Activated T-helper 17 cell treated with anti-CD3 and anti-CD28 coated beads, Interleukin-2, amount 50 U/mL, for 72 hours (primary cell): ENCODE results near the gene CEP135. TPM values are rescaled to one million over a fixed set of nuclear protein-coding genes. Genes with fewer than 3 reads are reported as not detected.
"Not testable (repeated sequence)": the region's sequence is repeated elsewhere in the genome, so short reads cannot be mapped to it uniquely, and the experiment has no call there.

Experiments
- ATAC-seq: fragments of 150-1000 bp; cut with Tn5 transposase; replicated peaks from 2 replicates; pipeline ENCODE4 v1.10.0; 2021; ENCODE audit warnings: mild to moderate bottlenecking, moderate library complexity
- H3K27ac Mint-ChIP-seq: one replicate; pipeline ENCODE4 v1.8.0; 2022; ENCODE audit warnings: mixed read lengths
- H3K27me3 Mint-ChIP-seq: one replicate; pipeline ENCODE4 v1.8.0; 2022; ENCODE audit warnings: mixed read lengths
- H3K36me3 Mint-ChIP-seq: one replicate; pipeline ENCODE4 v1.8.0; 2022; ENCODE audit warnings: low read depth, mild to moderate bottlenecking, mixed read lengths
- H3K4me1 Mint-ChIP-seq: one replicate; pipeline ENCODE4 v1.8.0; 2022; ENCODE audit warnings: mixed read lengths
- H3K4me3 Mint-ChIP-seq: one replicate; pipeline ENCODE4 v1.8.0; 2022; ENCODE audit warnings: mild to moderate bottlenecking, mixed read lengths
- H3K9me3 Mint-ChIP-seq: one replicate; pipeline ENCODE4 v1.8.0; 2022; ENCODE audit warnings: mixed read lengths
- total RNA-seq, 2 donors: library from RNA; stranded (reverse); gene quantifications; one replicate each; pipeline ENCODE4 v1.2.3, GENCODE V29; 2022

CEP135 gene
- total RNA-seq, 2 donors from 2014 or later: 15.7 to 16.2 TPM

DNA sequence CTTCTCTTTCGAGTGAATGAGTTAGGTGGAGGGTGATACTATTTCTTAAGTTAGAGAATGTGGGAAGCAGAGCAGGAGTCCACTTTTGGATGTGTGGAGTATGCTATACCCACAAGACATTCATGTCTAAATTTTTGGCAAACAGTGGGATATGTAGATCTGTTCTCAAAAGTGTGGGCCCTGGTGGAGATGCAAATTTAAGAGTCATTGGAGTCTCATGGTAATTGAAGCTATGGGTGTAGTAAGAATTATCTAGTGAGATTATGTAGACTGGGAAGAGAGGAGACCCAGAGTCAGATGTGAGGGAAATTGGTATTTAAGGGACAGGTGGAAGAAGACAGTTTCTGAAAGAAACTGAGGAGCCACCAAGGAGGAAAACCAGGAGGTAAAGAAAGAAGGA is 7.0 kb downstream of the CEP135 start:
- peak overlapping the region; percentile 7 for H3K27ac Mint-ChIP-seq
- H3K4me1 Mint-ChIP-seq: peaks cover 10% of the 10 kb centered on the region
- no peaks in the 10 kb centered on the region for H3K9me3 Mint-ChIP-seq
- peaks cover 89% of the 10 kb centered on the region for H3K36me3 Mint-ChIP-seq
- no peaks in the 10 kb centered on the region for H3K27me3 Mint-ChIP-seq
- H3K4me3 Mint-ChIP-seq: no peak overlapping the region
- ATAC-seq: no peak

DNA sequence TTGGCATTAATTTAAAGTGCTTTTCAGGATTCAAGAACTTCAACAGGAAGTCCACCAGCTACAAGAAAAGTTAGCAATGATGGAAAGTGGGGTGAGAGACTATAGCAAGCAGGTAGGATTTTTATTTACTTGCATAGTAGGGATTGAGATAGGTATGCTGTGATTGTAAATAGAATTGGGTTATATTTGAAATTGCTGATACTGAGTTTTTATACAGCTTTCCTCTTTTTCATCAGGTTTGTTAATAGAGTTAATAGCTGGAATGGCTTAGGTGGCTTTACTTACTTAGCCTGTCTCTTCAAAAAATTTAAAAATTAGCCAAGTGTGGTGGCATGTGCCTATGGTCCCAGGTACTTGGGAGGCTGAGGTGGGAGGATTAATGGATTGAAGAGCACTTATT is 10.9 kb downstream of the CEP135 start:
- no peak for ATAC-seq
- Mint-ChIP-seq H3K9me3 (no peaks in the 10 kb centered on the region), H3K36me3 (peaks cover 97% of the 10 kb centered on the region), H3K4me3 (no peak overlapping the region), H3K27me3 (no peaks in the 10 kb centered on the region), H3K27ac (no peak overlapping the region), H3K4me1 (peaks cover 6% of the 10 kb centered on the region)

- H3K4me3 Mint-ChIP-seq: no peak overlapping the region
- no peaks in the 10 kb centered on the region for H3K9me3 Mint-ChIP-seq
Measured at GRCh38 chr4:55964046-55964445, 15.3 kb downstream of the CEP135 start.

GRCh38 chr4:55965585-55965984 is 16.8 kb downstream of the CEP135 start:
- no peaks in the 10 kb centered on the region for H3K4me1 Mint-ChIP-seq
- no peak overlapping the region for H3K4me3 Mint-ChIP-seq

More at GRCh38 chr4:55964046-55964445, 15.3 kb downstream of the CEP135 start:
- ATAC-seq: no peak
- Mint-ChIP-seq H3K36me3 (peaks cover 91% of the 10 kb centered on the region), H3K27ac (no peak overlapping the region), H3K4me1 (no peaks in the 10 kb centered on the region), H3K27me3 (no peaks in the 10 kb centered on the region)

DNA sequence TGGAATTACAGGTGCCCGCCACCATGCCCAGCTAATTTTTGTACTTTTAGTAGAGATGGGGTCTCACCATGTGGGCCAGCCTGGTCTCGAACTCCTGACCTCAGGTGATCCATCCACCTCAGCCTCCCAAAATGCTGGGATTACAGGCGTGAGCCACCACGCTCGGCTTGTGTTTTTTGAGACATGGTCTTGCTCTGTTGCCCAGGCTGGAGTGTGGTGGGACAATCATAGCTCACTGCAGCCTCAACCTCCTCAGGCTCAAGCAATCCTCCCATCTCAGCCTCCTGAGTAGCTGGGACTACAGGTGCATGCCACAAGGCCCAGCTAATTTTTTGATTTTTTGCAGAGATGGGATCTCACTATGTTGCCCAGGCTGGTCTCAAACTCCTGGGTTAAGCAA is 17.6 kb downstream of the CEP135 start:
- H3K4me1 Mint-ChIP-seq, H3K27ac Mint-ChIP-seq, H3K9me3 Mint-ChIP-seq, H3K4me3 Mint-ChIP-seq, ATAC-seq, H3K27me3 Mint-ChIP-seq: not testable (repeated sequence)
- peaks cover 85% of the 10 kb centered on the region for H3K36me3 Mint-ChIP-seq

More at GRCh38 chr4:55965585-55965984, 16.8 kb downstream of the CEP135 start:
- H3K27me3 Mint-ChIP-seq: no peaks in the 10 kb centered on the region
- no peaks in the 10 kb centered on the region for H3K9me3 Mint-ChIP-seq
- no peak overlapping the region for H3K27ac Mint-ChIP-seq
- ATAC-seq: no peak
- H3K36me3 Mint-ChIP-seq: peaks cover 85% of the 10 kb centered on the region

DNA sequence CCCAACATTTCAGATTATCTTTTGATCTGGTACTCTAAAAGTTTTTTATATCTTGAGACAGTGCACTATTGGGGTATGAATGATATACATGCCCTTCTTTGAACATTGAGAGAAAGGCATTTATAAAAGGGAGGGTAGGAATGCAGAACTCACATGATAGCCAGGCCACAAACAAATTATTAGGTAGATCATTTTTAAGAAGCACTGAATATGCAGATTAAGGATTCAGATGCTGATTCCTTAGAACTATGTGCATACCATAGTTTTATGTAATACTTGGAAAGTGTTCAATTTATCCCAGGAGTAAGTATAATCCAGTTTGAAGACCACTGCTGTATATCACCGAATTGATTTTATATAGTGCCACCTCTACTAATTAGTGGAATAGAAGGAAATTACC is 18.6 kb downstream of the CEP135 start:
- peaks cover 85% of the 10 kb centered on the region for H3K36me3 Mint-ChIP-seq
- H3K27me3 Mint-ChIP-seq: no peaks in the 10 kb centered on the region
- ATAC-seq: no peak
- no peaks in the 10 kb centered on the region for H3K9me3 Mint-ChIP-seq
- no peak overlapping the region for H3K4me3 Mint-ChIP-seq
- no peak overlapping the region for H3K27ac Mint-ChIP-seq
- no peaks in the 10 kb centered on the region for H3K4me1 Mint-ChIP-seq

DNA sequence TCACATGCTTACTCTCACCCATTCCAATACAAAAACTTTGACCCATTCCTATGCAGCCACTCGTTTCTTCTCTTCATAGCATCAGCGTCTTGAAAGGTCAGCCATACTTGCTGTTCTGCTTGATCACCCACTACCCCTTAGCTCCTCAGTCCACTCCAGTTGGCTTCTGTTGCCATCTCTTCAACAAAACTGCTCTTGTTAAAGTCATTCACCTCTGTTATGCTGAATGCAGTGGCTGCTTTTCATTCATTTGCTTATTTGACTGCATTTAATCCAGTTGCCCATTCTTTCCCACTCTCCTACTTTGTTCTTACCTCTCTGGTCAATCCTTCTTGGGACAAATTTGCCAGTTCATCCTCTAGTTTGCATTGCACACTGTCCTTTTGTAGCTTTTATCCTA is 24.9 kb downstream of the CEP135 start:
- Mint-ChIP-seq H3K4me3 (no peak overlapping the region), H3K36me3 (peaks cover 80% of the 10 kb centered on the region), H3K9me3 (no peaks in the 10 kb centered on the region), H3K27me3 (no peaks in the 10 kb centered on the region), H3K4me1 (no peaks in the 10 kb centered on the region), H3K27ac (no peak overlapping the region)
- no peak for ATAC-seq

DNA sequence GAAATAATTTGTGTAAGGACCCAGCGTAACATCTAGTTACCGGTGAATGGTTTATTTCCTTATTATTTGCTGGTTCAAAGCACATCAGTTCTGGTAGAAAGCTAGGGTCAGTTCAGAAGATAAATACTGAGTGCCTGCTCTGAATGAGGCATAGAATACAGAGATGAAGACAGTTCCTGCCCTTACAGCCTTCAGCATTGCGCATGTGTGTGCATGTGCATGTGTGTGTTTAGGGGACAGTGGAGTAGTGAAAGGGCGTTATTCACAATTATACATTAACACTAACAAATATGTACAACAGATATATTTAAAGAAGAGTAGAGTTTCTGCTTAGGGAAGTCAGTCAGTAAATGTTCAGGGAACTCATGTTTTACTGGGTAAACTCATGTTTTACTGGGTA is 29.1 kb downstream of the CEP135 start:
- Mint-ChIP-seq H3K4me3 (no peak overlapping the region), H3K9me3 (no peaks in the 10 kb centered on the region), H3K27ac (no peak overlapping the region), H3K4me1 (no peaks in the 10 kb centered on the region), H3K27me3 (no peaks in the 10 kb centered on the region), H3K36me3 (peaks cover 87% of the 10 kb centered on the region)
- no peak for ATAC-seq

- no peak for ATAC-seq
- H3K4me1 Mint-ChIP-seq: no peaks in the 10 kb centered on the region
- H3K9me3 Mint-ChIP-seq: no peaks in the 10 kb centered on the region
- H3K4me3 Mint-ChIP-seq: no peak overlapping the region
- H3K36me3 Mint-ChIP-seq: peaks cover 85% of the 10 kb centered on the region
- H3K27ac Mint-ChIP-seq: no peak overlapping the region
- no peaks in the 10 kb centered on the region for H3K27me3 Mint-ChIP-seq
Measured at GRCh38 chr4:55979562-55979961, 30.8 kb downstream of the CEP135 start.

DNA sequence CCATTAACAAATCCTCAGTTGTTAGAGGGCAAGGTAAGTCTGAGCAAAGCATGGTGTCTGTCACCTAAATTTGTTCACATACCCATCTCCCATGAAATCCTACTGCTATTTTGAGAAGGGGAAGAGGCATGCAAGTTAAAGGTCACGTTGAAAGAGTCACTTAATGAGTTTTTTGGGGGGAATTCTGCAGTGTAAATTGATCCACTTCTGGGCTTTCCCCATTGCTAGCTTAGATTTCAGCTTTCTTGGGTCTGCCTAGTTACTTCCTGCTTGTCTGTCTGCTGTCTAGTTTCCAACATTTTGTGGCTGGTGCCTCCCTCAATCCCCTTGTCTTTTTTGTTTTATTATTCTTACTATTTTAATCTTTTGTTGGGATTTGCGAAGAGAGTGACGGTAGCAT is 32.0 kb downstream of the CEP135 start:
- Mint-ChIP-seq H3K27ac (peak overlapping the region; percentile 59), H3K9me3 (no peaks in the 10 kb centered on the region), H3K27me3 (no peaks in the 10 kb centered on the region), H3K4me3 (no peak overlapping the region), H3K4me1 (no peaks in the 10 kb centered on the region), H3K36me3 (peaks cover 85% of the 10 kb centered on the region)
- no peak for ATAC-seq

GRCh38 chr4:55982976-55983375 is 34.2 kb downstream of the CEP135 start:
- Mint-ChIP-seq H3K27me3 (no peaks in the 10 kb centered on the region), H3K4me3 (no peak overlapping the region), H3K4me1 (no peaks in the 10 kb centered on the region), H3K36me3 (peaks cover 92% of the 10 kb centered on the region), H3K27ac (no peak overlapping the region), H3K9me3 (no peaks in the 10 kb centered on the region)
- no peak for ATAC-seq

GRCh38 chr4:55989766-55990165 is 41.0 kb downstream of the CEP135 start:
- no peaks in the 10 kb centered on the region for H3K27me3 Mint-ChIP-seq

GRCh38 chr4:55993994-55994663 is 45.4 kb downstream of the CEP135 start:
- peaks cover 12% of the 10 kb centered on the region for H3K4me1 Mint-ChIP-seq
- H3K27ac Mint-ChIP-seq: peak overlapping the region; percentile 76
- peak overlapping the region; percentile 48 for H3K4me3 Mint-ChIP-seq
- peak; percentile 91 for ATAC-seq
- H3K9me3 Mint-ChIP-seq: peaks cover under 1% of the 10 kb centered on the region
- no peaks in the 10 kb centered on the region for H3K27me3 Mint-ChIP-seq
- peaks cover 84% of the 10 kb centered on the region for H3K36me3 Mint-ChIP-seq

More at GRCh38 chr4:55989766-55990165, 41.0 kb downstream of the CEP135 start:
- peaks cover 12% of the 10 kb centered on the region for H3K4me1 Mint-ChIP-seq
- no peaks in the 10 kb centered on the region for H3K9me3 Mint-ChIP-seq
- H3K4me3 Mint-ChIP-seq: no peak overlapping the region
- no peak for ATAC-seq
- H3K36me3 Mint-ChIP-seq: peaks cover 78% of the 10 kb centered on the region
- no peak overlapping the region for H3K27ac Mint-ChIP-seq

DNA sequence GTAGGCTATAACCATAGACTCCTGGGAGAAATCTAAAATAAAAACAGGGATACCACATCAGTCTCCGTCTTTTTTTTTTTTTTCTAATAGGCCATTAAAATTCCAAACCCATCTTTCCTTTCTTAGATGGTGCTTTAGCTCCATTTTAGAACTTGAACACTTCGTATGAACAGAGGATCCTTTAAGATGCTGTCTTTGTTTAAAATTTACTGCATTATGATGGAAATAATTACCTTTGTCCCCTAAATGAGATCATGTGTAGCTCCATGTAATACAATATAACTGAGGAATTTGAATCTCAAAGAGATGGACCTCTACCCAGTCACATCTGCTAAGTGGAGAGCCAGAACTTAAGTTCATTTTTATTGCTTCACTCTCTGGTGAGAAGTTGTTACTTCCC is 47.9 kb downstream of the CEP135 start:
- H3K27ac Mint-ChIP-seq: no peak overlapping the region
- H3K9me3 Mint-ChIP-seq: peaks cover 6% of the 10 kb centered on the region
- no peak overlapping the region for H3K4me3 Mint-ChIP-seq
- peaks cover 98% of the 10 kb centered on the region for H3K36me3 Mint-ChIP-seq
- H3K4me1 Mint-ChIP-seq: peaks cover 12% of the 10 kb centered on the region
- no peaks in the 10 kb centered on the region for H3K27me3 Mint-ChIP-seq
- no peak for ATAC-seq

- H3K9me3 Mint-ChIP-seq: peaks cover 6% of the 10 kb centered on the region
- no peaks in the 10 kb centered on the region for H3K27me3 Mint-ChIP-seq
- H3K4me3 Mint-ChIP-seq: no peak overlapping the region
- no peak overlapping the region for H3K27ac Mint-ChIP-seq
- H3K36me3 Mint-ChIP-seq: peaks cover 100% of the 10 kb centered on the region
- H3K4me1 Mint-ChIP-seq: no peaks in the 10 kb centered on the region
- no peak for ATAC-seq
Measured at GRCh38 chr4:56003606-56004005, 54.9 kb downstream of the CEP135 start.

DNA sequence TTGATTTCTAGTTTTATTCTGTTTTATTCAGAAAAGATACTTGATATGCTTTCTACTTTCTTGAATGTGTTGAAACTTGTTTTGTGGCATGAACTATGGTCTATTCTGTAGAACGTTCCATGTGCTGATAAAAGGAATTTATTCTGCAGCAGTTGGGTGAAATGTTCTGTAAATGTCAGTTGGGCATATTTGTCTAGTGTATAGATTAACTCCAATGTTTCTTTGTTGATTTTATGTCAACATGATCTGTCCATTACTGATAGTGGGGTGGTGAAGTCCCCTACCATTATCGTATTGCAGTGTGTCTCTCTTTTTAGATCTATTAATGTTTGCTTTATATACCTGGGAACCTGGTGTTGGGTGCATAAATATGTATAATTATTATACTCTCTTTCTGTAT is 55.5 kb downstream of the CEP135 start:
- no peak overlapping the region for H3K27ac Mint-ChIP-seq
- peaks cover 100% of the 10 kb centered on the region for H3K36me3 Mint-ChIP-seq
- H3K27me3 Mint-ChIP-seq: no peaks in the 10 kb centered on the region
- H3K9me3 Mint-ChIP-seq: peaks cover 4% of the 10 kb centered on the region
- no peaks in the 10 kb centered on the region for H3K4me1 Mint-ChIP-seq
- H3K4me3 Mint-ChIP-seq: no peak overlapping the region
- ATAC-seq: no peak
